Raji (cell line): Measurements from ENCODE around the gene OR8B8.

Experiments used
- POLR2A ChIP-seq: IDR thresholded peaks from 2 replicates; pipeline ENCODE4 v1.6.1; 2011; ENCODE audit warnings: low read depth, low read length, control low read depth; ENCODE audit not compliant: insufficient read depth

Gene OR8B8

DNA sequence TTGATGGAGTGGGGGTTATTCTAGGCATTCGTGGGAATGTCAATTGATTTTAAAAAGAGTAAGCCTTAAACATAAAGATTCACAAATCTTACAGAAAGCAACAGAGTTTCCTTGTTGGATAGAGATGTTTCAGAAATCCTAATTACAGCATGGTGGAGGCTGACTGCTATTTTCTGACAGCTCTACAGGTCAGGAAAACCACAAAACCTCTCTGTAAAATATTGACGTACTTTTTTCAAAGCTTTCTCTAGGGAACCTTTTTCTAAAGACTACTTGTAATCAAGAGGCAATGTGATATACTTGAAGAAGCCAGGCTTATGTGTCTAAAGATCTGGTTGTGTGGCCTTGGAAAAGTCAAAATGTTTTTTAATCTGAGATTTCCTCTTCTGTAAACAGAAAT, 9.1 kb upstream of the OR8B8 start:
- TF ChIP-seq POLR2A, result no peak

GRCh38 chr11:124446916-124447315, 1.4 kb upstream of the OR8B8 start:
- TF ChIP-seq POLR2A, result no peak

DNA sequence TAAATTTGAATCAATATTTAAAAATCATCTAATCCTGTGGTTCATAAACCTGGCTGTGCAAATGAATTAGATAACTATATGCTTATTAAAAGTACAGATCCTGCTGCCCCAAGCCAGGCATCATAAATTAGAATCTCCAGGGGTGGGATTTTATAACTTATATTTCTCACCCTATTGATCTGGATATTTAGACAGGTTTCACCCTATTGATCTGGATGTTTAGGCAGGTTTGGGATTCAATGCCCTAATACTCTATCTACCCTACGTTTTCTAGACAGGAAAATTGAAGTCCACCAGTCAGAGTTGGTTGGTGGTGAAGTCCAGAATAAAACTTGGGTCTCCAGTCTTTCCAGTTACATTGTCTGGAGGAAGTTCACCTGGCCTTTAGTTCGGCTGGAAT, 2.6 kb downstream of the OR8B8 start:
- TF ChIP-seq POLR2A, result no peak

DNA sequence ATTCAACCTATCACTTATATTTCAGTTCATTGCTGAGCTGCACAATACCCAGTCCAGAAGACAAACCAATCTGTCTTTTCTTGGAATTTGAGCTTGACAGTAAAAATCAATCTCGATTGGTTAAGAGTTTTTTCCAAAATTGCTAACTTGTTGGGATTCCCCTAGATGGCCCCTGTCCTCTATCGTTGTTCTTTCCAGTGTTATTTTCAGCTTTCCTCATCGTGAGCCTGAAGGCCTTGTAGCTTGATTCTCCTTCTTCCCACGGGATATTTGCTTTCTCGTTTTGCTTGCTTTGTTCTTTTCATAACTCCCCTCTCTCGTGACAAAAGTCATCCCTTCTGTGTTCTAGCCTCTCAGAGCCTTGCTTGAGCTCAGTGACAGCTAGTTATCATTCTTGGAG, 3.1 kb downstream of the OR8B8 start:
- TF ChIP-seq POLR2A, result no peak

- TF ChIP-seq POLR2A, result no peak
Measured at GRCh38 chr11:124441519-124441918, 4.0 kb downstream of the OR8B8 start.

GRCh38 chr11:124441081-124441480, 4.4 kb downstream of the OR8B8 start:
- no peak for TF ChIP-seq POLR2A

DNA sequence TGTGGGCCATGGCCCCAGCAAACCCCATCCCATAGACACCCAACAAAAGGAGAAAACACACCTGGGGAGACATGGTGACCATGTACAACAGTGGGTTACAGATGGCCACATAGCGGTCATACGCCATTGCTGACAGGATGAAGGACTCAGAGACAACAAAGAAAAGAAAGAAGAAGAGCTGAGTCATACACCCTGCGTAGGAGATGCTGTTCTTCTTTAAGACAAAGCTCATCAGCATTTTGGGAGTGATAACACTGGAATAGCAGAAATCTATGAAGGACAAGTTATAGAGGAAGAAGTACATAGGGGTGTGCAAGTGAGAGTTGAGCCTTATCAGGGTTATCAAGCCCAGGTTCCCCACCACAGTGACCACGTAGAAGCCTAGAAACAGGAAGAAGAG, 4.9 kb downstream of the OR8B8 start:
- TF ChIP-seq POLR2A, result no peak

DNA sequence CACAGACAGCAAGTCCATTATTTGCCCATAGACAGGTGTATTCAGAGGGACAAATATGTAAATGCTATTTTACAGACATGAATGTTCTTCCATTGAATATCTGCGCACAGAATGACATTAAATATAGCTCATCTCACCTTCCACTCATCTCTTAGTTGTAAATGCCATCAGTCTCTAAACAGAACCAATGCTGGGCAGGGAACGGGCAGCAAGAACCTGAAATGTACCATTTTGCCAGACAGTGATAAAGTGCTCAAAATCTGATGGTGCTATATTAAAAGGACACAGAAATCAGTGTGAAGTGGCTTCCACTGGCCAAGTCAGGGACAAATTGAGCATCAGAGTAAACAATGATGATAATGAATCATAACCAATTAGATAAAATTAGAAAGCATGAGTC, 10.8 kb downstream of the OR8B8 start:
- TF ChIP-seq POLR2A, result no peak

DNA sequence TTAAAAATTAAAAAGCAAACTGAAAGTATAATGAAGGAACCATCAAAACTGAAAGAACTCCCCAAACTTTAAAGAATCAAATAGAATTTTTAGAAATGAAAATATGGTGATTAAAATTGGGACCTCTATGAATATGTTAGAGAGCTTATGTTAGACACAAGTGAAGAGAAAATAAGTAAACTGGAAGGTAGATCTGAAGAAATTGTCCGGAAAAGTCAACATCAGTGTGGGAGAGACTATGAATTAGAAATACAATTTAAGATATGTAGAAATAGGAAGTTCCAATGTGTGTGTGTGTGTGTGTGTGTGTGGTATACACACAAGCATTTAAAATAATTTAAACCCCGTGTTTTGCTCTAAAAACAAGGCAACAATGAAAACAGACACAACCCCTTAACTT, 15.9 kb downstream of the OR8B8 start:
- TF ChIP-seq POLR2A, result no peak

DNA sequence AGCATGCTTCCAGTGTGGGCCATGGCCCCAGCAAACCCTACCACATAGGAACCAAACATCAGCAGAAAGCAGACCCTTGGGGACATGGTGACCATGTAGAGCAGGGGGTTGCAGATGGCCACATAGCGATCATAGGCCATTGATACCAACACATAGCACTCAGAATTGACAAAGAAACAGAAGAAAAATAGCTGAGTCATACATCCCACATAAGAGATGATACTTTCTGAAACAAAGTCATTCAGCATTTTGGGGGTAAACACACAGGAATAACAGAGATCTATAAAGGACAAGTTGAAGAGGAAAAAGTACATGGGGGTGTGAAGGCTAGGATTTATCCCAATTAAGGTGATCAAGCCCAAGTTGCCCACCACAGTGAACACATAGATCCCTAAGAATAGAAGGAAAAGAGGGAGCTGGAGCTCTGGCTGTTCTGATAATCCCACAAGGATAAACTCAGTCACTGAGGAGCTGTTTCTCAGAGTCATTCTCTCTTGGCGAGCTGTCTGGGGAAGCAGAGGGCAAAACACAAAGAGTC, 21.0 kb downstream of the OR8B8 start, which contains the start of gene OR8B4:
TSS of gene OR8B4 (minus strand) at position 488 of the 538 bp plus-strand sequence. CDS start at position 488, 0 bp downstream.
- TF ChIP-seq POLR2A, result no peak

- no peak for TF ChIP-seq POLR2A
Measured at GRCh38 chr11:124421043-124421442, 24.5 kb downstream of the OR8B8 start.

- no peak for TF ChIP-seq POLR2A
Measured at GRCh38 chr11:124415356-124415923, 30.1 kb downstream of the OR8B8 start.

GRCh38 chr11:124409906-124410305, 35.6 kb downstream of the OR8B8 start:
- no peak for TF ChIP-seq POLR2A

GRCh38 chr11:124405581-124405980, 39.9 kb downstream of the OR8B8 start:
- no peak for TF ChIP-seq POLR2A

- no peak for TF ChIP-seq POLR2A
Measured at GRCh38 chr11:124402326-124402922, 43.1 kb downstream of the OR8B8 start.

DNA sequence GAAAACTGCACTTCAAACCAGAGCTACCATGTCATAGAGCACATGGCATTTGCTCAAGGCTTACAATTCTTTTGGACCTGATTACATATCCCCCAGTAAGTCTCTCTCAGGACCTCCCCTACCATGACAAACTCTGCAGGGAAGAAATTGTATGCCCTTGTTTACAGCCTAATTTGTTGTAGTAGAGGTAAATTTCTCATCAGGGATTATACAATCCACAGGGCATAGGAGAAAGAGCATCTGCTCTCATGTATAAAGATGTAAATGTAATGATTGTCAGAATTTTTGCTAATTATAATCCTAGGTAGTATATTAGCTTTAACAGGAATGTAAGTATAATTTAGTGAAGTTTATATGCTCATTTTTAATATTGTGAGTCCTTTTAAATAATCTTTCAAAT, 46.6 kb downstream of the OR8B8 start, which contains the start of gene OR8B3:
TSS of gene OR8B3 (minus strand) at position 101 of the 400 bp plus-strand sequence. CDS start 1,673 bp downstream, outside the sequence.
- TF ChIP-seq POLR2A, result no peak

GRCh38 chr11:124394408-124394807, 51.1 kb downstream of the OR8B8 start:
- no peak for TF ChIP-seq POLR2A
